Hindlimb muscle (tissue), 1 donor: ENCODE results near the gene CHRFAM7A. TPM values are rescaled to one million over a fixed set of nuclear protein-coding genes. Genes with fewer than 3 reads are reported as not detected.
"Not testable (repeated sequence)": the region's sequence is repeated elsewhere in the genome, so short reads cannot be mapped to it uniquely, and the experiment has no call there.

Experiments used
- DNase-seq: peaks from one replicate; pipeline ENCODE4 v3.0.0-alpha.2; 2013
- polyA plus RNA-seq: library from polyadenylated mRNA; unstranded; fragments of 120-200 nt; gene quantifications from one replicate; pipeline ENCODE4 v1.2.1, GENCODE V29; 2013; ENCODE audit not compliant: insufficient read length

The CHRFAM7A gene
- polyA plus RNA-seq, 1 donor, result 2.1 TPM

GRCh38 chr15:30315704-30316103 is 77.6 kb downstream of the CHRFAM7A start:
- not testable (repeated sequence) for DNase-seq

GRCh38 chr15:30310575-30310974 is 82.8 kb downstream of the CHRFAM7A start:
- DNase-seq, result not testable (repeated sequence)

Other genes starting within 250 kb of the CHRFAM7A start
- 8.3 TPM for gene GOLGA8R, start 20.7 kb upstream of the CHRFAM7A start, polyA plus RNA-seq
- gene GOLGA8Q, start 158.5 kb upstream of the CHRFAM7A start, polyA plus RNA-seq, result 0.81 TPM
- gene GOLGA8H, start 210.5 kb upstream of the CHRFAM7A start, polyA plus RNA-seq, result 1.1 TPM